ENCODE results near the gene MAN2A1. TPM values are rescaled to one million over a fixed set of nuclear protein-coding genes. Genes with fewer than 3 reads are reported as not detected.

MAN2A1 gene
- total and polyA plus RNA-seq, 2 donors = 22.2 to 66.4 TPM

- WGBS = 94% methylated on average over 1 of the region's 1 CpG
- no peak overlapping the region for H3K4me3 ChIP-seq (ENCODE audit: low read length in 2 of 2)
- H3K27ac ChIP-seq (ENCODE audit: low read depth in 1 of 2, low read length in 1 of 2) = peak overlapping the region in 1 of 2 donors; percentile 39
- H3K27me3 ChIP-seq (ENCODE audit: control insufficient read depth in 2 of 2, insufficient read depth in 1 of 2, low read length in 1 of 2) = no peaks in the 10 kb centered on the region
- DNase-seq (ENCODE audit: low read depth in 6 of 9, low spot score in 9 of 9) = peak in 1 of 9 donors; percentile 13
- no peaks in the 10 kb centered on the region for H3K9me3 ChIP-seq (ENCODE audit: control insufficient read depth in 2 of 2, insufficient read depth in 1 of 2, low read length in 1 of 2)
- peaks cover 0 to 4% of the 10 kb centered on the region in 2 donors for H3K4me1 ChIP-seq (ENCODE audit: control insufficient read depth in 2 of 2, insufficient read depth in 2 of 2, low read length in 2 of 2)
- peaks cover 13 to 43% of the 10 kb centered on the region in 2 donors for H3K36me3 ChIP-seq (ENCODE audit: control insufficient read depth in 2 of 2, insufficient read depth in 2 of 2, low read length in 1 of 2)
Measured at GRCh38 chr5:109762821-109763220, 73.1 kb downstream of the MAN2A1 start.

- no peak overlapping the region for H3K4me3 ChIP-seq (ENCODE audit: low read length in 2 of 2)
- no peak for DNase-seq (ENCODE audit: low read depth in 6 of 9, low spot score in 9 of 9)
- WGBS = 97% methylated on average over 4 of the region's 4 CpGs
- H3K36me3 ChIP-seq (ENCODE audit: control insufficient read depth in 2 of 2, insufficient read depth in 2 of 2, low read length in 1 of 2) = peaks cover 20 to 76% of the 10 kb centered on the region in 2 donors
- no peaks in the 10 kb centered on the region for H3K9me3 ChIP-seq (ENCODE audit: control insufficient read depth in 2 of 2, insufficient read depth in 1 of 2, low read length in 1 of 2)
- no peak overlapping the region for H3K27ac ChIP-seq (ENCODE audit: low read depth in 1 of 2, low read length in 1 of 2)
- peaks cover 0 to 2% of the 10 kb centered on the region in 2 donors for H3K4me1 ChIP-seq (ENCODE audit: control insufficient read depth in 2 of 2, insufficient read depth in 2 of 2, low read length in 2 of 2)
- H3K27me3 ChIP-seq (ENCODE audit: control insufficient read depth in 2 of 2, insufficient read depth in 1 of 2, low read length in 1 of 2) = no peaks in the 10 kb centered on the region
Measured at GRCh38 chr5:109767184-109767995, 77.7 kb downstream of the MAN2A1 start.

GRCh38 chr5:109767997-109768396, 78.3 kb downstream of the MAN2A1 start:
- Histone ChIP-seq H3K27me3 (ENCODE audit: control insufficient read depth in 2 of 2, insufficient read depth in 1 of 2, low read length in 1 of 2) (no peaks in the 10 kb centered on the region), H3K9me3 (ENCODE audit: control insufficient read depth in 2 of 2, insufficient read depth in 1 of 2, low read length in 1 of 2) (no peaks in the 10 kb centered on the region), H3K36me3 (ENCODE audit: control insufficient read depth in 2 of 2, insufficient read depth in 2 of 2, low read length in 1 of 2) (peaks cover 16 to 76% of the 10 kb centered on the region in 2 donors), H3K27ac (ENCODE audit: low read depth in 1 of 2, low read length in 1 of 2) (no peak overlapping the region), H3K4me1 (ENCODE audit: control insufficient read depth in 2 of 2, insufficient read depth in 2 of 2, low read length in 2 of 2) (no peaks in the 10 kb centered on the region), H3K4me3 (ENCODE audit: low read length in 2 of 2) (no peak overlapping the region)
- 98% methylated on average over 4 of the region's 4 CpGs for WGBS
- no peak for DNase-seq (ENCODE audit: low read depth in 6 of 9, low spot score in 9 of 9)

GRCh38 chr5:109769597-109770291, 80.0 kb downstream of the MAN2A1 start:
- Histone ChIP-seq H3K27ac (ENCODE audit: low read depth in 1 of 2, low read length in 1 of 2) (no peak overlapping the region), H3K4me3 (ENCODE audit: low read length in 2 of 2) (no peak overlapping the region), H3K36me3 (ENCODE audit: control insufficient read depth in 2 of 2, insufficient read depth in 2 of 2, low read length in 1 of 2) (peaks cover 11 to 70% of the 10 kb centered on the region in 2 donors), H3K9me3 (ENCODE audit: control insufficient read depth in 2 of 2, insufficient read depth in 1 of 2, low read length in 1 of 2) (no peaks in the 10 kb centered on the region), H3K4me1 (ENCODE audit: control insufficient read depth in 2 of 2, insufficient read depth in 2 of 2, low read length in 2 of 2) (no peaks in the 10 kb centered on the region), H3K27me3 (ENCODE audit: control insufficient read depth in 2 of 2, insufficient read depth in 1 of 2, low read length in 1 of 2) (no peaks in the 10 kb centered on the region)
- WGBS = 98% methylated on average over 7 of the region's 7 CpGs
- DNase-seq (ENCODE audit: low read depth in 6 of 9, low spot score in 9 of 9) = no peak

GRCh38 chr5:109775130-109775529, 85.4 kb downstream of the MAN2A1 start:
- Histone ChIP-seq H3K9me3 (ENCODE audit: control insufficient read depth in 2 of 2, insufficient read depth in 1 of 2, low read length in 1 of 2) (no peaks in the 10 kb centered on the region), H3K27me3 (ENCODE audit: control insufficient read depth in 2 of 2, insufficient read depth in 1 of 2, low read length in 1 of 2) (no peaks in the 10 kb centered on the region), H3K36me3 (ENCODE audit: control insufficient read depth in 2 of 2, insufficient read depth in 2 of 2, low read length in 1 of 2) (peaks cover 7 to 43% of the 10 kb centered on the region in 2 donors), H3K27ac (ENCODE audit: low read depth in 1 of 2, low read length in 1 of 2) (no peak overlapping the region), H3K4me1 (ENCODE audit: control insufficient read depth in 2 of 2, insufficient read depth in 2 of 2, low read length in 2 of 2) (no peaks in the 10 kb centered on the region), H3K4me3 (ENCODE audit: low read length in 2 of 2) (no peak overlapping the region)
- DNase-seq (ENCODE audit: low read depth in 6 of 9, low spot score in 9 of 9) = no peak
- WGBS = 98% methylated on average over 2 of the region's 2 CpGs

- Histone ChIP-seq H3K27me3 (ENCODE audit: control insufficient read depth in 2 of 2, insufficient read depth in 1 of 2, low read length in 1 of 2) (no peaks in the 10 kb centered on the region), H3K4me1 (ENCODE audit: control insufficient read depth in 2 of 2, insufficient read depth in 2 of 2, low read length in 2 of 2) (no peaks in the 10 kb centered on the region), H3K36me3 (ENCODE audit: control insufficient read depth in 2 of 2, insufficient read depth in 2 of 2, low read length in 1 of 2) (peaks cover 0 to 31% of the 10 kb centered on the region in 2 donors), H3K9me3 (ENCODE audit: control insufficient read depth in 2 of 2, insufficient read depth in 1 of 2, low read length in 1 of 2) (no peaks in the 10 kb centered on the region), H3K27ac (ENCODE audit: low read depth in 1 of 2, low read length in 1 of 2) (no peak overlapping the region), H3K4me3 (ENCODE audit: low read length in 2 of 2) (no peak overlapping the region)
- 95% methylated on average over 5 of the region's 5 CpGs for WGBS
- no peak for DNase-seq (ENCODE audit: low read depth in 6 of 9, low spot score in 9 of 9)
Measured at GRCh38 chr5:109779036-109779735, 89.5 kb downstream of the MAN2A1 start.

GRCh38 chr5:109784687-109785086, 95.0 kb downstream of the MAN2A1 start:
- H3K27me3 ChIP-seq (ENCODE audit: control insufficient read depth in 2 of 2, insufficient read depth in 1 of 2, low read length in 1 of 2) = no peaks in the 10 kb centered on the region
- H3K4me1 ChIP-seq (ENCODE audit: control insufficient read depth in 2 of 2, insufficient read depth in 2 of 2, low read length in 2 of 2) = no peaks in the 10 kb centered on the region
- H3K36me3 ChIP-seq (ENCODE audit: control insufficient read depth in 2 of 2, insufficient read depth in 2 of 2, low read length in 1 of 2) = peaks cover 0 to 48% of the 10 kb centered on the region in 2 donors
- no peak for DNase-seq (ENCODE audit: low read depth in 6 of 9, low spot score in 9 of 9)
- H3K9me3 ChIP-seq (ENCODE audit: control insufficient read depth in 2 of 2, insufficient read depth in 1 of 2, low read length in 1 of 2) = no peaks in the 10 kb centered on the region
- no peak overlapping the region for H3K27ac ChIP-seq (ENCODE audit: low read depth in 1 of 2, low read length in 1 of 2)
- 97% methylated on average over 2 of the region's 2 CpGs for WGBS
- no peak overlapping the region for H3K4me3 ChIP-seq (ENCODE audit: low read length in 2 of 2)

GRCh38 chr5:109786206-109786855, 96.6 kb downstream of the MAN2A1 start:
- DNase-seq (ENCODE audit: low read depth in 6 of 9, low spot score in 9 of 9) = no peak
- Histone ChIP-seq H3K27ac (ENCODE audit: low read depth in 1 of 2, low read length in 1 of 2) (no peak overlapping the region), H3K27me3 (ENCODE audit: control insufficient read depth in 2 of 2, insufficient read depth in 1 of 2, low read length in 1 of 2) (no peaks in the 10 kb centered on the region), H3K36me3 (ENCODE audit: control insufficient read depth in 2 of 2, insufficient read depth in 2 of 2, low read length in 1 of 2) (peaks cover 0 to 50% of the 10 kb centered on the region in 2 donors), H3K9me3 (ENCODE audit: control insufficient read depth in 2 of 2, insufficient read depth in 1 of 2, low read length in 1 of 2) (no peaks in the 10 kb centered on the region), H3K4me3 (ENCODE audit: low read length in 2 of 2) (no peak overlapping the region), H3K4me1 (ENCODE audit: control insufficient read depth in 2 of 2, insufficient read depth in 2 of 2, low read length in 2 of 2) (no peaks in the 10 kb centered on the region)
- 98% methylated on average over 5 of the region's 5 CpGs for WGBS
